Natural killer cell treated with Interleukin-12 subunit alpha and Interleukin-12 subunit beta and Interleukin-15 and Interleukin-18, amount 100 ng/mL, for 72 hours (primary cell): Measurements from ENCODE around the gene PPA2. TPM values are rescaled to one million over a fixed set of nuclear protein-coding genes. Genes with fewer than 3 reads are reported as not detected.
"Not testable (repeated sequence)": the region's sequence is repeated elsewhere in the genome, so short reads cannot be mapped to it uniquely, and the experiment has no call there.

Experiments used
- ATAC-seq, 2 donors: fragments of 150-1000 bp; cut with Tn5 transposase in 1 of 2; sonication (Bioruptor Pico), chemical (Tn5 transposase) in 1 of 2; 2 replicates each; pipeline ENCODE4 v1.10.0; 2021
- DNase-seq: peaks from one replicate; pipeline ENCODE4 v3.0.0; 2022; ENCODE audit warnings: low spot score
- H3K27ac Mint-ChIP-seq, 2 donors: 1 replicate in 1 of 2; 2 replicates in 1 of 2; pipeline ENCODE4 v1.8.0; 2022; ENCODE audit warnings: mixed read lengths in 2 of 2, mild to moderate bottlenecking in 1 of 2, moderate library complexity in 1 of 2
- H3K27me3 Mint-ChIP-seq, 2 donors: 1 replicate in 1 of 2; 2 replicates in 1 of 2; pipeline ENCODE4 v1.8.0; 2022; ENCODE audit warnings: mixed read lengths in 2 of 2
- H3K36me3 Mint-ChIP-seq: one replicate; pipeline ENCODE4 v1.8.0; 2022; ENCODE audit warnings: mixed read lengths
- H3K4me1 Mint-ChIP-seq, 2 donors: 1 replicate in 1 of 2; 2 replicates in 1 of 2; pipeline ENCODE4 v1.8.0; 2022; ENCODE audit warnings: low read depth in 2 of 2, mixed read lengths in 2 of 2, mild to moderate bottlenecking in 1 of 2
- H3K4me3 Mint-ChIP-seq: one replicate; pipeline ENCODE4 v1.8.0; 2022; ENCODE audit warnings: mixed read lengths
- H3K9me3 Mint-ChIP-seq: 2 replicates; pipeline ENCODE4 v1.8.0; 2022; ENCODE audit warnings: mixed read lengths
- total RNA-seq, 2 donors: library from RNA; stranded (reverse); gene quantifications; one replicate each; pipeline ENCODE4 v1.2.3, GENCODE V29; 2022

Gene PPA2
- total RNA-seq, 2 donors from 2014 or later: 45.0 to 63.1 TPM

- Mint-ChIP-seq H3K4me1 (peaks cover 27 to 36% of the 10 kb centered on the region in 2 donors), H3K27ac (peak overlapping the region; percentile 63 to 87), H3K4me3 (peak overlapping the region; percentile 87), H3K27me3 (no peaks in the 10 kb centered on the region), H3K9me3 (no peaks in the 10 kb centered on the region), H3K36me3 (peaks cover 9% of the 10 kb centered on the region)
- DNase-seq: peak; percentile 72
- peak; percentile 48 to 65 for ATAC-seq
Observed at GRCh38 chr4:105471566-105472176, 2.2 kb downstream of the PPA2 start.

GRCh38 chr4:105470766-105471165, 3.1 kb downstream of the PPA2 start:
- Mint-ChIP-seq H3K27me3 (no peaks in the 10 kb centered on the region), H3K36me3 (peaks cover 16% of the 10 kb centered on the region), H3K27ac (no peak overlapping the region), H3K4me1 (peaks cover 30 to 36% of the 10 kb centered on the region in 2 donors), H3K9me3 (no peaks in the 10 kb centered on the region), H3K4me3 (peak overlapping the region; percentile 87)
- ATAC-seq: no peak
- no peak for DNase-seq

- ATAC-seq (no peak), DNase-seq (no peak)
- Mint-ChIP-seq H3K4me3 (no peak overlapping the region), H3K27me3 (no peaks in the 10 kb centered on the region), H3K27ac (no peak overlapping the region), H3K36me3 (peaks cover 24% of the 10 kb centered on the region), H3K4me1 (peaks cover 32 to 36% of the 10 kb centered on the region in 2 donors), H3K9me3 (no peaks in the 10 kb centered on the region)
Observed at GRCh38 chr4:105469736-105470135, 4.1 kb downstream of the PPA2 start.

GRCh38 chr4:105466580-105466979, 7.3 kb downstream of the PPA2 start:
- Mint-ChIP-seq H3K36me3 (peaks cover 32% of the 10 kb centered on the region), H3K4me3 (no peak overlapping the region), H3K9me3 (peaks cover 3% of the 10 kb centered on the region), H3K4me1 (peaks cover 37 to 45% of the 10 kb centered on the region in 2 donors), H3K27me3 (no peaks in the 10 kb centered on the region), H3K27ac (no peak overlapping the region)
- ATAC-seq (no peak), DNase-seq (no peak)

GRCh38 chr4:105464563-105464962, 9.3 kb downstream of the PPA2 start:
- H3K27me3 Mint-ChIP-seq, ATAC-seq, H3K4me3 Mint-ChIP-seq, H3K27ac Mint-ChIP-seq, DNase-seq, H3K9me3 Mint-ChIP-seq: not testable (repeated sequence)
- Mint-ChIP-seq H3K36me3 (peaks cover 32% of the 10 kb centered on the region), H3K4me1 (peaks cover 40 to 55% of the 10 kb centered on the region in 2 donors)

- no peak overlapping the region for H3K4me3 Mint-ChIP-seq
Observed at GRCh38 chr4:105462576-105462975, 11.3 kb downstream of the PPA2 start.

GRCh38 chr4:105461621-105462382, 12.1 kb downstream of the PPA2 start:
- no peak overlapping the region for H3K27ac Mint-ChIP-seq
- no peak for ATAC-seq
- H3K27me3 Mint-ChIP-seq: no peaks in the 10 kb centered on the region
- no peak for DNase-seq
- H3K36me3 Mint-ChIP-seq: peaks cover 27% of the 10 kb centered on the region
- peaks cover 25 to 31% of the 10 kb centered on the region in 2 donors for H3K4me1 Mint-ChIP-seq
- peaks cover 3% of the 10 kb centered on the region for H3K9me3 Mint-ChIP-seq
- peak overlapping the region; percentile 38 for H3K4me3 Mint-ChIP-seq

More at GRCh38 chr4:105462576-105462975, 11.3 kb downstream of the PPA2 start:
- no peak overlapping the region for H3K27ac Mint-ChIP-seq
- ATAC-seq (no peak), DNase-seq (no peak)
- peaks cover 32 to 39% of the 10 kb centered on the region in 2 donors for H3K4me1 Mint-ChIP-seq
- H3K36me3 Mint-ChIP-seq: peaks cover 35% of the 10 kb centered on the region
- no peaks in the 10 kb centered on the region for H3K27me3 Mint-ChIP-seq
- H3K9me3 Mint-ChIP-seq: peaks cover 3% of the 10 kb centered on the region

- peaks cover 24% of the 10 kb centered on the region for H3K36me3 Mint-ChIP-seq
- peak; percentile 53 to 76 for ATAC-seq
- H3K4me3 Mint-ChIP-seq: peak overlapping the region; percentile 38
- H3K27me3 Mint-ChIP-seq: no peaks in the 10 kb centered on the region
- H3K9me3 Mint-ChIP-seq: peaks cover 3% of the 10 kb centered on the region
- no peak overlapping the region for H3K27ac Mint-ChIP-seq
- H3K4me1 Mint-ChIP-seq: peaks cover 27 to 36% of the 10 kb centered on the region in 2 donors
- no peak for DNase-seq
Observed at GRCh38 chr4:105461221-105461620, 12.6 kb downstream of the PPA2 start.

- H3K9me3 Mint-ChIP-seq: peaks cover 3% of the 10 kb centered on the region
- H3K4me1 Mint-ChIP-seq: peaks cover 29 to 44% of the 10 kb centered on the region in 2 donors
- peaks cover 20% of the 10 kb centered on the region for H3K36me3 Mint-ChIP-seq
- no peak for ATAC-seq
- no peak overlapping the region for H3K4me3 Mint-ChIP-seq
- no peak for DNase-seq
- no peak overlapping the region for H3K27ac Mint-ChIP-seq
- no peaks in the 10 kb centered on the region for H3K27me3 Mint-ChIP-seq
Observed at GRCh38 chr4:105460306-105460705, 13.6 kb downstream of the PPA2 start.

GRCh38 chr4:105458541-105458940, 15.3 kb downstream of the PPA2 start:
- not testable (repeated sequence) for H3K9me3 Mint-ChIP-seq, H3K27me3 Mint-ChIP-seq, ATAC-seq, H3K27ac Mint-ChIP-seq, DNase-seq, H3K4me3 Mint-ChIP-seq
- H3K36me3 Mint-ChIP-seq: peaks cover 25% of the 10 kb centered on the region
- peaks cover 38 to 58% of the 10 kb centered on the region in 2 donors for H3K4me1 Mint-ChIP-seq

GRCh38 chr4:105458001-105458400, 15.9 kb downstream of the PPA2 start:
- DNase-seq (no peak), ATAC-seq (no peak)
- no peak overlapping the region for H3K27ac Mint-ChIP-seq
- H3K4me1 Mint-ChIP-seq: peaks cover 36 to 61% of the 10 kb centered on the region in 2 donors
- peaks cover 3% of the 10 kb centered on the region for H3K9me3 Mint-ChIP-seq
- no peaks in the 10 kb centered on the region for H3K27me3 Mint-ChIP-seq
- H3K36me3 Mint-ChIP-seq: peaks cover 22% of the 10 kb centered on the region
- H3K4me3 Mint-ChIP-seq: no peak overlapping the region

GRCh38 chr4:105455998-105456397, 17.9 kb downstream of the PPA2 start:
- ATAC-seq: peak in 1 of 2 donors; percentile 43
- H3K4me1 Mint-ChIP-seq: peaks cover 26 to 47% of the 10 kb centered on the region in 2 donors
- H3K36me3 Mint-ChIP-seq: peaks cover 22% of the 10 kb centered on the region
- H3K4me3 Mint-ChIP-seq: no peak overlapping the region
- peak overlapping the region in 1 of 2 donors; percentile 52 for H3K27ac Mint-ChIP-seq
- H3K9me3 Mint-ChIP-seq: no peaks in the 10 kb centered on the region
- no peaks in the 10 kb centered on the region for H3K27me3 Mint-ChIP-seq
- DNase-seq: no peak

- H3K36me3 Mint-ChIP-seq: peaks cover 22% of the 10 kb centered on the region
- peak overlapping the region; percentile 5 for H3K4me3 Mint-ChIP-seq
- H3K9me3 Mint-ChIP-seq: no peaks in the 10 kb centered on the region
- H3K27me3 Mint-ChIP-seq: no peaks in the 10 kb centered on the region
- ATAC-seq (no peak), DNase-seq (no peak)
- peaks cover 26 to 39% of the 10 kb centered on the region in 2 donors for H3K4me1 Mint-ChIP-seq
- peak overlapping the region; percentile 3 to 52 for H3K27ac Mint-ChIP-seq
Observed at GRCh38 chr4:105455182-105455581, 18.7 kb downstream of the PPA2 start.

GRCh38 chr4:105453550-105454205, 20.2 kb downstream of the PPA2 start:
- Mint-ChIP-seq H3K36me3 (peaks cover 22% of the 10 kb centered on the region), H3K9me3 (no peaks in the 10 kb centered on the region), H3K4me3 (peak overlapping the region; percentile 51), H3K27ac (peak overlapping the region; percentile 40 to 83), H3K27me3 (no peaks in the 10 kb centered on the region), H3K4me1 (peaks cover 28 to 39% of the 10 kb centered on the region in 2 donors)
- no peak for DNase-seq
- ATAC-seq: peak; percentile 83 to 93
